ENCODE results near the gene PAIP1.
A peak's percentile ranks its signal among the peaks of the same experiment; 100 is the strongest.
"Not testable (repeated sequence)": the region's sequence is repeated elsewhere in the genome, so short reads cannot be mapped to it uniquely, and the experiment has no call there.

The PAIP1 gene

GRCh38 chr5:43570450-43571158 lies 13.7 kb upstream of the PAIP1 start:
- no peak for DNase-seq

- DNase-seq: no peak
These were observed 12.4 kb upstream of the PAIP1 start for GRCh38 chr5:43569236-43569746.

- DNase-seq: no peak
These were observed 11.1 kb upstream of the PAIP1 start for GRCh38 chr5:43567967-43568366.

- no peak for DNase-seq
These were observed 8.2 kb upstream of the PAIP1 start for GRCh38 chr5:43565043-43565442.

GRCh38 chr5:43564289-43564850 lies 7.5 kb upstream of the PAIP1 start:
- DNase-seq: no peak

GRCh38 chr5:43563321-43563720 lies 6.4 kb upstream of the PAIP1 start:
- DNase-seq: no peak

GRCh38 chr5:43561356-43561755 lies 4.5 kb upstream of the PAIP1 start:
- DNase-seq: no peak

GRCh38 chr5:43560128-43560527 lies 3.3 kb upstream of the PAIP1 start:
- no peak for DNase-seq

- DNase-seq: not testable (repeated sequence)
These were observed 345 bp downstream of the PAIP1 start for GRCh38 chr5:43556607-43556856.

- peak; percentile 32 for DNase-seq
These were observed 826 bp downstream of the PAIP1 start for GRCh38 chr5:43555895-43556606.

GRCh38 chr5:43554497-43554896 lies 2.4 kb downstream of the PAIP1 start:
- no peak for DNase-seq

GRCh38 chr5:43553381-43553780 lies 3.5 kb downstream of the PAIP1 start:
- DNase-seq: no peak

- DNase-seq: no peak
These were observed 5.1 kb downstream of the PAIP1 start for GRCh38 chr5:43551731-43552130.

- DNase-seq: not testable (repeated sequence)
These were observed 7.6 kb downstream of the PAIP1 start for GRCh38 chr5:43549272-43549671.

- DNase-seq: no peak
These were observed 8.5 kb downstream of the PAIP1 start for GRCh38 chr5:43548358-43548757.

GRCh38 chr5:43547532-43547931 lies 9.3 kb downstream of the PAIP1 start:
- DNase-seq: no peak

- DNase-seq: no peak
These were observed 13.4 kb downstream of the PAIP1 start for GRCh38 chr5:43543434-43543833.

- DNase-seq: no peak
These were observed 16.1 kb downstream of the PAIP1 start for GRCh38 chr5:43540746-43541145.

- no peak for DNase-seq
These were observed 19.9 kb downstream of the PAIP1 start for GRCh38 chr5:43536972-43537371.

GRCh38 chr5:43533646-43534045 lies 23.2 kb downstream of the PAIP1 start:
- DNase-seq: no peak

GRCh38 chr5:43530648-43531047 lies 26.2 kb downstream of the PAIP1 start:
- DNase-seq: no peak

GRCh38 chr5:43523662-43524072 lies 33.2 kb downstream of the PAIP1 start:
- DNase-seq: no peak

GRCh38 chr5:43520615-43521014 lies 36.3 kb downstream of the PAIP1 start:
- no peak for DNase-seq

GRCh38 chr5:43515678-43516048 lies 41.2 kb downstream of the PAIP1 start:
- DNase-seq: no peak

Measured in midbrain (tissue), 1 donor.